ENCODE measurements around the gene NFAT5. TPM values are rescaled to one million over a fixed set of nuclear protein-coding genes. Genes with fewer than 3 reads are reported as not detected.

NFAT5 gene
- total and polyA plus RNA-seq, 9 of the 15 experiments (the other 6 are each of a cell fraction or from before 2014, with no cell fraction given) = 0.78 to 20.5 (median 12.4) TPM

DNA sequence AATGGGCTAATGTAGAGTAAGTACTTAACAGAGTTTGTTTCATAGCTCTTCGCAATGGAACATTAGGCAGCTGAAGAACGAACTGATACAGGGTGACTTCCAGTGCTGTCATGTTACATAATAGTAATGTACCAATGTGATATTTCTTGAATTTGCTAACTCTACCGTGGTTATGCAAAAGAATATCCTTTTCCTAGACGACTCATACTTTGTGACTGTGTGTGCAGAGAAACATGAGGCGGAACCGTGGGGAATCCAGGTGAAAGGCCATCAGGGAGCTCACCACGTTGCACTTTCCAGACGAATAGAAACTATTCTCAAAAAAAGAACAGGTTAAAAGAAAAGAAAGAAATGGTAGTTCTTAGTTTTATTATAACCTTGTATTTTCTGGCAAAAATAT, 175.8 kb downstream of the NFAT5 start:
- Histone ChIP-seq H3K27me3 (ENCODE audit: control insufficient read depth in 2 of 2, insufficient read depth in 2 of 2, low read length in 2 of 2) (no peaks in the 10 kb centered on the region), H3K4me1 (replicated peaks in 1 of 2; ENCODE audit: control insufficient read depth in 2 of 2, insufficient read depth in 2 of 2, low read length in 2 of 2) (no peaks in the 10 kb centered on the region; a peak in 1 of 5 replicates), H3K36me3 (ENCODE audit: control insufficient read depth, insufficient read depth, low read length) (peaks cover 73% of the 10 kb centered on the region), H2AFZ (ENCODE audit: low read depth, low read length) (no peak overlapping the region), H3K9me3 (replicated peaks; ENCODE audit: control insufficient read depth, insufficient read depth, low read depth, low read length) (no peaks in the 10 kb centered on the region), H3K4me3 (no peak overlapping the region), H3K27ac (ENCODE audit: extremely low read depth, low read depth, low read length) (no peak overlapping the region), H3K9me1 (ENCODE audit: control insufficient read depth, insufficient read depth, low read length) (no peaks in the 10 kb centered on the region), H3K9ac (ENCODE audit: insufficient read depth in 1 of 2, low read depth in 2 of 2, low read length in 2 of 2) (no peak overlapping the region), H3K4me2 (ENCODE audit: insufficient read depth, low read length) (no peak overlapping the region), H4K20me1 (replicated peaks; ENCODE audit: control insufficient read depth, insufficient read depth, low read length) (no peaks in the 10 kb centered on the region; the same call in 1 of the 2 replicates), H3K79me2 (ENCODE audit: control insufficient read depth, insufficient read depth, low read length) (peaks cover 5% of the 10 kb centered on the region; the same call in 2 of the 3 replicates)
- CTCF ChIA-PET (ENCODE audit: low intra/inter-chr PET ratio) = no interaction called here
- intact Hi-C loops (cut with micrococcal nuclease) (no loop called here), in situ Hi-C loops (cut with MboI) (no loop called here)
- no peak for ATAC-seq
- FAIRE-seq = no peak
- BruUV-seq (replicated peaks) = no TSS peak
- TF ChIP-seq ZKSCAN1 (IDR thresholded peaks at IDR 0.05; ENCODE audit: low read depth, low read length) (no peak), MTF1 (CRISPR knock-in tag; IDR thresholded peaks at IDR 0.05; ENCODE audit: borderline replicate concordance) (no peak), SMAD1 (IDR thresholded peaks at IDR 0.05; ENCODE audit: low read depth, low read length, partially characterized antibody) (no peak), ZNF695 (CRISPR knock-in tag; IDR thresholded peaks at IDR 0.05) (no peak), ZNF77 (CRISPR knock-in tag; IDR thresholded peaks at IDR 0.05) (no peak), SAP30 (IDR thresholded peaks at IDR 0.05; ENCODE audit: borderline replicate concordance, insufficient read depth, low read depth, low read length, poor library complexity, severe bottlenecking) (no peak), ERF (CRISPR knock-in tag; IDR thresholded peaks at IDR 0.05) (no peak), ZSCAN29 (IDR thresholded peaks at IDR 0.05) (no peak), L3MBTL2 (IDR thresholded peaks at IDR 0.05) (no peak)
- TF ChIP-seq, protein P1, sequence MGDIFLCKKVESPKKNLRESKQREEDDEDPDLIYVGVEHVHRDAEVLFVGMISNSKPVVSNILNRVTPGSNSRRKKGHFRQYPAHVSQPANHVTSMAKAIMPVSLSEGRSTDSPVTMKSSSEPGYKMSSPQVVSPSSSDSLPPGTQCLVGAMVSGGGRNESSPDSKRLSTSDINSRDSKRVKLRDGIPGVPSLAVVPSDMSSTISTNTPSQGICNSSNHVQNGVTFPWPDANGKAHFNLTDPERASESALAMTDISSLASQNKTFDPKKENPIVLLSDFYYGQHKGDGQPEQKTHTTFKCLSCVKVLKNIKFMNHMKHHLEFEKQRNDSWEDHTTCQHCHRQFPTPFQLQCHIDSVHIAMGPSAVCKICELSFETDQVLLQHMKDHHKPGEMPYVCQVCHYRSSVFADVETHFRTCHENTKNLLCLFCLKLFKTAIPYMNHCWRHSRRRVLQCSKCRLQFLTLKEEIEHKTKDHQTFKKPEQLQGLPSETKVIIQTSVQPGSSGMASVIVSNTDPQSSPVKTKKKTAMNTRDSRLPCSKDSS (IDR thresholded peaks at IDR 0.05; ENCODE audit: low read depth, partially characterized antibody) = no peak
- TF ChIP-seq, protein P2, sequence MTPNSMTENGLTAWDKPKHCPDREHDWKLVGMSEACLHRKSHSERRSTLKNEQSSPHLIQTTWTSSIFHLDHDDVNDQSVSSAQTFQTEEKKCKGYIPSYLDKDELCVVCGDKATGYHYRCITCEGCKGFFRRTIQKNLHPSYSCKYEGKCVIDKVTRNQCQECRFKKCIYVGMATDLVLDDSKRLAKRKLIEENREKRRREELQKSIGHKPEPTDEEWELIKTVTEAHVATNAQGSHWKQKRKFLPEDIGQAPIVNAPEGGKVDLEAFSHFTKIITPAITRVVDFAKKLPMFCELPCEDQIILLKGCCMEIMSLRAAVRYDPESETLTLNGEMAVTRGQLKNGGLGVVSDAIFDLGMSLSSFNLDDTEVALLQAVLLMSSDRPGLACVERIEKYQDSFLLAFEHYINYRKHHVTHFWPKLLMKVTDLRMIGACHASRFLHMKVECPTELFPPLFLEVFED (CRISPR knock-in tag; conservative IDR thresholded peaks at IDR 0.05) = no peak
- POLR2A ChIA-PET = interaction anchor here (0.6 to 5.6 kb wide), 7 partner anchors 9 to 28 kb away, joined by 3 to 66 read pairs (median 4); partner anchors contain the start of gene NQO1
- no peak for DNase-seq (ENCODE audit: extremely low read depth in 1 of 4, low spot score in 3 of 4)
- WGBS (ENCODE audit: insufficient coverage, low coverage, missing lambda C conversion rate) = 86% methylated on average over 8 of the region's 8 CpGs

All from K562 (cell line).